Gastrocnemius medialis (tissue), 4 donors: ENCODE measurements around the gene CTCF. TPM values are rescaled to one million over a fixed set of nuclear protein-coding genes. Genes with fewer than 3 reads are reported as not detected.

Experiments used
- ATAC-seq, 2 donors: fragments of 150-250 bp; one replicate each; pipeline ENCODE4 v1.9.1; 2016
- DNase-seq, 2 donors: peaks; one replicate each; pipeline ENCODE4 v3.0.0-alpha.2; 2019
- H3K27ac ChIP-seq, 4 donors: fragments of 200-600 bp; sonication (generic); 1 replicate in 1 of 4; 2 replicates in 3 of 4; pipeline ENCODE4 v1.5.1; 2016 to 2018; ENCODE audit warnings: mild to moderate bottlenecking in 2 of 4, moderate library complexity in 1 of 4
- H3K27me3 ChIP-seq, 3 donors: fragments of 200-600 bp; sonication (generic) in 2 of 3; 1 replicate in 1 of 3; 2 replicates in 2 of 3; pipeline versions ENCODE4 v1.5.1 to v1.6.0; 2016 to 2019; ENCODE audit warnings: mild to moderate bottlenecking in 1 of 3, moderate library complexity in 1 of 3
- H3K36me3 ChIP-seq, 2 donors: fragments of 200-600 bp; sonication (generic) in 1 of 2; one replicate each; pipeline ENCODE4 v1.5.1; 2017 to 2018
- H3K4me1 ChIP-seq, 2 donors: fragments of 200-600 bp; sonication (generic) in 1 of 2; one replicate each; pipeline ENCODE4 v1.5.1; 2016 to 2017; ENCODE audit warnings: mild to moderate bottlenecking in 2 of 2
- H3K4me3 ChIP-seq, 4 donors: fragments of 200-600 bp; sonication (generic) in 3 of 4; 1 replicate in 1 of 4; 2 replicates in 3 of 4; pipeline ENCODE4 v1.5.1; 2016 to 2019; ENCODE audit warnings: mild to moderate bottlenecking in 2 of 4
- H3K9me3 ChIP-seq, 3 donors: fragments of 200-600 bp; sonication (generic) in 2 of 3; 1 replicate in 1 of 3; 2 replicates in 2 of 3; pipeline ENCODE4 v1.5.1; 2016 to 2019
- CTCF ChIP-seq, 5 experiments: fragments of 450-650 bp in 3 of 5; fragments of 200-600 bp in 2 of 5; sonication (generic) in 2 of 5; IDR thresholded peaks in 4 of 5; conservative IDR thresholded peaks in 1 of 5; 1 replicate in 4 of 5; 2 replicates in 1 of 5; pipeline ENCODE4 v1.5.1; 2016 to 2019; ENCODE audit warnings: antibody characterized with exemption in 5 of 5, mild to moderate bottlenecking in 3 of 5, moderate library complexity in 3 of 5
- POLR2A ChIP-seq, 2 donors: fragments of 450-650 bp; IDR thresholded peaks; one replicate each; pipeline ENCODE4 v1.6.1; 2017; ENCODE audit warnings: antibody characterized with exemption in 2 of 2, mild to moderate bottlenecking in 2 of 2, moderate library complexity in 2 of 2
- in situ Hi-C, 4 donors: fragments of 200-750 bp; cut with MboI; loops; one replicate each; pipeline versions ENCODE4 v1.15.0 to v1.8.0; 2017; ENCODE audit warnings: low sequenced_read_pairs in 4 of 4
- intact Hi-C: fragments of 100-400 bp; cut with DNase I; formaldehyde crosslinking; loops from one replicate; pipeline ENCODE4 v1.15.1; 2023; ENCODE audit warnings: low total_unique reads
- total RNA-seq, 4 donors: library from RNA; depleted of rRNA; stranded (reverse); fragments of >200 nt; gene quantifications; one replicate each; pipeline versions ENCODE4 v1.1.0 to v1.2.3, GENCODE V29; 2016

CTCF gene
- total RNA-seq, 4 donors from 2014 or later, result 25.9 to 35.9 (median 30.3) TPM

GRCh38 chr16:67665598-67665997 is 103.3 kb downstream of the CTCF start:
- H3K27ac ChIP-seq, result peak overlapping the region in 1 of 4 donors; percentile 86
- H3K4me1 ChIP-seq, result peaks cover 27 to 30% of the 10 kb centered on the region in 2 donors

GRCh38 chr16:67666032-67666551 is 103.8 kb downstream of the CTCF start:
- H3K9me3 ChIP-seq, result no peaks in the 10 kb centered on the region
- intact Hi-C loops, result loop anchor here (1.0 kb wide), 1 partner anchor 104 kb away; the partner anchor contains the start of gene CTCF
- TF ChIP-seq POLR2A (IDR thresholded peaks at IDR 0.05) (no peak), CTCF (IDR thresholded peaks at IDR 0.05 in 4 of 5, conservative IDR thresholded peaks at IDR 0.05 in 1 of 5) (no peak)
- peaks cover 0 to 12% of the 10 kb centered on the region in 2 donors for H3K36me3 ChIP-seq
- in situ Hi-C loops, result loop anchor here in 2 of 4 donors (10.0 kb wide), 2 partner anchors 111 to 141 kb away; partner anchors contain the start of gene RIPOR1 (in 1 of the 2)
- H3K4me1 ChIP-seq, result peaks cover 25 to 29% of the 10 kb centered on the region in 2 donors
- H3K4me3 ChIP-seq, result peak overlapping the region; percentile 75 to 91 (median 86)
- DNase-seq (no peak), ATAC-seq (no peak)
- H3K27ac ChIP-seq, result peak overlapping the region; percentile 86 to 92 (median 92)
- H3K27me3 ChIP-seq, result no peaks in the 10 kb centered on the region

More at GRCh38 chr16:67665598-67665997, 103.3 kb downstream of the CTCF start:
- in situ Hi-C loops (loop anchor here in 2 of 4 donors (10.0 kb wide), 2 partner anchors 111 to 141 kb away; partner anchors contain the start of gene RIPOR1 (in 1 of the 2)), intact Hi-C loops (no loop called here)
- no peaks in the 10 kb centered on the region for H3K9me3 ChIP-seq
- H3K4me3 ChIP-seq, result peak overlapping the region; percentile 75 to 91 (median 86)
- TF ChIP-seq POLR2A (IDR thresholded peaks at IDR 0.05) (no peak), CTCF (IDR thresholded peaks at IDR 0.05 in 4 of 5, conservative IDR thresholded peaks at IDR 0.05 in 1 of 5) (no peak)
- peaks cover 0 to 12% of the 10 kb centered on the region in 2 donors for H3K36me3 ChIP-seq
- H3K27me3 ChIP-seq, result no peaks in the 10 kb centered on the region
- DNase-seq (no peak), ATAC-seq (no peak)

GRCh38 chr16:67666559-67667452 is 104.5 kb downstream of the CTCF start, which contains the start of the genes C16orf86 and ENKD1:
C16orf86 (plus strand) TSS chr16:67666814; CDS start chr16:67666971, 157 bp downstream.
ENKD1 (minus strand) TSS chr16:67666750; CDS start chr16:67666442, 308 bp downstream.
- peak within 1 kb of the TSS; percentile 86 to 92 (median 92) for H3K27ac ChIP-seq
- no peaks in the 10 kb centered on the region for H3K27me3 ChIP-seq
- ATAC-seq (peak; percentile 64 to 71), DNase-seq (peak; percentile 75 to 80)
- peak within 1 kb of the TSS; percentile 75 to 91 (median 86) for H3K4me3 ChIP-seq
- in situ Hi-C loops (loop anchor here in 2 of 4 donors (10.0 kb wide), 2 partner anchors 112 to 142 kb away; partner anchors contain the start of gene RIPOR1 (in 1 of the 2)), intact Hi-C loops (loop anchor here (1.0 kb wide), 1 partner anchor 105 kb away; the partner anchor contains the start of gene CTCF)
- no peaks in the 10 kb centered on the region for H3K9me3 ChIP-seq
- peaks cover 0 to 12% of the 10 kb centered on the region in 2 donors for H3K36me3 ChIP-seq
- peaks cover 19 to 25% of the 10 kb centered on the region in 2 donors for H3K4me1 ChIP-seq
- TF ChIP-seq CTCF (IDR thresholded peaks at IDR 0.05 in 4 of 5, conservative IDR thresholded peaks at IDR 0.05 in 1 of 5) (no peak), POLR2A (IDR thresholded peaks at IDR 0.05) (peak; percentile 25 to 35)

GRCh38 chr16:67667453-67667816 is 105.1 kb downstream of the CTCF start:
- DNase-seq, result no peak
- no peak for TF ChIP-seq CTCF (IDR thresholded peaks at IDR 0.05 in 4 of 5, conservative IDR thresholded peaks at IDR 0.05 in 1 of 5)
- TF ChIP-seq POLR2A (IDR thresholded peaks at IDR 0.05), result no peak
- Histone ChIP-seq H3K36me3 (peaks cover 0 to 8% of the 10 kb centered on the region in 2 donors), H3K4me1 (peaks cover 19 to 25% of the 10 kb centered on the region in 2 donors), H3K27ac (peak overlapping the region; percentile 86 to 92 (median 92)), H3K27me3 (no peaks in the 10 kb centered on the region), H3K4me3 (peak overlapping the region; percentile 75 to 91 (median 86)), H3K9me3 (no peaks in the 10 kb centered on the region)
- intact Hi-C loops, result no loop called here
- in situ Hi-C loops, result loop anchor here in 2 of 4 donors (10.0 kb wide), 2 partner anchors 113 to 143 kb away; partner anchors contain the start of gene RIPOR1 (in 1 of the 2)
- peak; percentile 9 to 24 for ATAC-seq
